Liver (tissue), 9 donors: ENCODE results near the gene GMDS. TPM values are rescaled to one million over a fixed set of nuclear protein-coding genes. Genes with fewer than 3 reads are reported as not detected.

Experiments used
- DNase-seq: peaks from one replicate; pipeline ENCODE4 v3.0.0-alpha.2; 2017; ENCODE audit warnings: low spot score
- H3K27ac ChIP-seq, 2 donors: one replicate each; pipeline ENCODE4 v1.7.0; 2013; ENCODE audit warnings: inconsistent platforms in 2 of 2, low read length in 2 of 2, control low read depth in 1 of 2, low read depth in 1 of 2, mild to moderate bottlenecking in 1 of 2
- H3K27me3 ChIP-seq, 4 donors: one replicate each; pipeline versions ENCODE4 v1.6.1 to v1.7.0; 2013; ENCODE audit warnings: low read length in 3 of 4, inconsistent platforms in 1 of 4, mild to moderate bottlenecking in 1 of 4, moderate library complexity in 1 of 4; ENCODE audit not compliant: control insufficient read depth in 4 of 4, insufficient read depth in 4 of 4
- H3K36me3 ChIP-seq, 4 donors: one replicate each; pipeline versions ENCODE4 v1.6.1 to v1.7.0; 2013; ENCODE audit warnings: low read length in 3 of 4, mild to moderate bottlenecking in 3 of 4, low read depth in 1 of 4, moderate library complexity in 1 of 4; ENCODE audit not compliant: control insufficient read depth in 4 of 4, insufficient read depth in 3 of 4
- H3K4me1 ChIP-seq, 4 donors: one replicate each; pipeline versions ENCODE4 v1.6.1 to v1.7.0; 2013; ENCODE audit warnings: low read length in 3 of 4, mild to moderate bottlenecking in 3 of 4, moderate library complexity in 1 of 4; ENCODE audit not compliant: control insufficient read depth in 4 of 4, insufficient read depth in 4 of 4
- H3K4me3 ChIP-seq, 3 donors: one replicate each; pipeline versions ENCODE4 v1.6.1 to v1.7.0; 2013; ENCODE audit warnings: low read length in 3 of 3, control low read depth in 1 of 3, low read depth in 1 of 3, mild to moderate bottlenecking in 1 of 3
- H3K9ac ChIP-seq, 2 donors: one replicate each; pipeline ENCODE4 v1.7.0; 2013; ENCODE audit warnings: low read length in 2 of 2, mild to moderate bottlenecking in 2 of 2, moderate library complexity in 2 of 2, control low read depth in 1 of 2, low read depth in 1 of 2
- H3K9me3 ChIP-seq, 4 donors: one replicate each; pipeline versions ENCODE4 v1.6.1 to v1.7.0; 2013; ENCODE audit warnings: low read length in 3 of 4; ENCODE audit not compliant: control insufficient read depth in 4 of 4
- EGR1 ChIP-seq, 2 donors: IDR thresholded peaks; 2 replicates each; pipeline ENCODE4 v1.6.1; 2016 to 2018; ENCODE audit warnings: antibody characterized with exemption in 2 of 2, low read depth in 2 of 2
- FOXA2 ChIP-seq: IDR thresholded peaks from 2 replicates; pipeline ENCODE4 v1.6.1; 2016; ENCODE audit warnings: antibody characterized with exemption
- GABPA ChIP-seq, 2 donors: IDR thresholded peaks in 1 of 2; conservative IDR thresholded peaks in 1 of 2; 2 replicates each; pipeline ENCODE4 v1.6.1; 2016; ENCODE audit warnings: antibody characterized with exemption in 2 of 2, mild to moderate bottlenecking in 1 of 2, moderate library complexity in 1 of 2
- HNF4A ChIP-seq, 2 donors: conservative IDR thresholded peaks; 2 replicates each; pipeline ENCODE4 v1.6.1; 2016; ENCODE audit warnings: antibody characterized with exemption in 2 of 2, mild to moderate bottlenecking in 2 of 2
- HNF4G ChIP-seq: IDR thresholded peaks from 2 replicates; pipeline ENCODE4 v1.6.1; 2016; ENCODE audit warnings: antibody characterized with exemption
- JUND ChIP-seq, 2 donors: IDR thresholded peaks; 2 replicates each; pipeline ENCODE4 v1.6.1; 2016; ENCODE audit warnings: antibody characterized with exemption in 2 of 2
- NR2F2 ChIP-seq: IDR thresholded peaks from 2 replicates; pipeline ENCODE4 v1.6.1; 2016; ENCODE audit warnings: antibody characterized with exemption
- TAF1 ChIP-seq: conservative IDR thresholded peaks from 2 replicates; pipeline ENCODE4 v1.6.1; 2016; ENCODE audit warnings: antibody characterized with exemption, mild to moderate bottlenecking
- YY1 ChIP-seq: IDR thresholded peaks from 2 replicates; pipeline ENCODE4 v1.6.1; 2016; ENCODE audit warnings: antibody characterized with exemption, mild to moderate bottlenecking
- WGBS: extraction: QIAGEN DNeasy Blood & Tissue Kit; methylation state at CpG from one replicate; pipeline ENCODE4 v1.1.7; 2013; 5-methylcytosine and 5-hydroxymethylcytosine counted together
- polyA plus RNA-seq, 2 donors: library from polyadenylated mRNA; stranded (reverse) in 1 of 2; unstranded in 1 of 2; fragments of 200-250 nt in 1 of 2; fragments of >200 nt in 1 of 2; fragmentation: Nextera tagmentation in 1 of 2; extraction: Ambion mirVana in 1 of 2; gene quantifications; one replicate each; pipeline versions ENCODE4 v1.2.1 to v1.2.3, GENCODE V29; 2013 to 2015
- total RNA-seq, 2 donors: library from RNA; depleted of rRNA; stranded (reverse); fragments of >200 nt; gene quantifications; one replicate each; pipeline ENCODE4 v1.2.3, GENCODE V29; 2014
- TF ChIP-seq, protein P1 (sequence below): fragments of 150-350 bp; IDR thresholded peaks from 2 replicates; pipeline ENCODE4 v1.5.1; 2017; ENCODE audit warnings: improper control_type of control experiment, low read depth, low read length; ENCODE audit not compliant: missing input control
- TF ChIP-seq, protein P2 (sequence below): IDR thresholded peaks from 2 replicates; pipeline ENCODE4 v1.6.1; 2016; ENCODE audit warnings: antibody characterized with exemption
- TF ChIP-seq, protein P3 (sequence below): IDR thresholded peaks from 2 replicates; pipeline ENCODE4 v1.6.1; 2016; ENCODE audit warnings: antibody characterized with exemption, mild to moderate bottlenecking
- TF ChIP-seq, protein P4 (sequence below): IDR thresholded peaks from 2 replicates; pipeline ENCODE4 v1.6.1; 2016; ENCODE audit warnings: antibody characterized with exemption
- donor health status: healthy.
- donor health status: healthy.
- donor health status: healthy.
- donor health status: healthy.
- donor health status: healthy.

The GMDS gene
- total and polyA plus RNA-seq, 4 donors, result 3.5 to 15.6 (median 13.0) TPM

DNA sequence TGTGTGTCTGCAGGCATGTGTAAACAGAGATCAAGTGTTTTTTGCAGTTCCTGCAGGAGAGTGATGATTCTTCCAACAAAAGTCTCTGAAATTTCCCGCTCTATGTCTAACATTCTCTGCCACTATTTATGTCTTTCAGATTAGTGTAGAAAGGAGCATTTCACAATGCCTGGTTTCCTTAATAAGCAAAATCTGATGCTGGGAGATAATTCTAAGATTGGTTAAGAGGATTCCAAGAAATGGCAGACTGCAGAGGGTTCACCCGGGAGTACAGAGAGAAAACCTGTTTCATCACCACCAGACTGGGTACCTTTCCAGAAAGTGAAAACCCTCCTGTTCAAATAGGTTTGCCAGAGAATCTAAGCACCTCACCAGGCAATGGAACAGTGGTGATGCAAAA, 573.0 kb downstream of the GMDS start:
- Histone ChIP-seq H3K9ac (no peak overlapping the region), H3K4me1 (no peaks in the 10 kb centered on the region), H3K9me3 (no peaks in the 10 kb centered on the region), H3K36me3 (no peaks in the 10 kb centered on the region), H3K4me3 (no peak overlapping the region), H3K27me3 (no peaks in the 10 kb centered on the region), H3K27ac (no peak overlapping the region)
- TF ChIP-seq, protein P1, sequence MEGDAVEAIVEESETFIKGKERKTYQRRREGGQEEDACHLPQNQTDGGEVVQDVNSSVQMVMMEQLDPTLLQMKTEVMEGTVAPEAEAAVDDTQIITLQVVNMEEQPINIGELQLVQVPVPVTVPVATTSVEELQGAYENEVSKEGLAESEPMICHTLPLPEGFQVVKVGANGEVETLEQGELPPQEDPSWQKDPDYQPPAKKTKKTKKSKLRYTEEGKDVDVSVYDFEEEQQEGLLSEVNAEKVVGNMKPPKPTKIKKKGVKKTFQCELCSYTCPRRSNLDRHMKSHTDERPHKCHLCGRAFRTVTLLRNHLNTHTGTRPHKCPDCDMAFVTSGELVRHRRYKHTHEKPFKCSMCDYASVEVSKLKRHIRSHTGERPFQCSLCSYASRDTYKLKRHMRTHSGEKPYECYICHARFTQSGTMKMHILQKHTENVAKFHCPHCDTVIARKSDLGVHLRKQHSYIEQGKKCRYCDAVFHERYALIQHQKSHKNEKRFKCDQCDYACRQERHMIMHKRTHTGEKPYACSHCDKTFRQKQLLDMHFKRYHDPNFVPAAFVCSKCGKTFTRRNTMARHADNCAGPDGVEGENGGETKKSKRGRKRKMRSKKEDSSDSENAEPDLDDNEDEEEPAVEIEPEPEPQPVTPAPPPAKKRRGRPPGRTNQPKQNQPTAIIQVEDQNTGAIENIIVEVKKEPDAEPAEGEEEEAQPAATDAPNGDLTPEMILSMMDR, result no peak
- TF ChIP-seq, protein P2, sequence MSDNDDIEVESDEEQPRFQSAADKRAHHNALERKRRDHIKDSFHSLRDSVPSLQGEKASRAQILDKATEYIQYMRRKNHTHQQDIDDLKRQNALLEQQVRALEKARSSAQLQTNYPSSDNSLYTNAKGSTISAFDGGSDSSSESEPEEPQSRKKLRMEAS, result no peak
- no peak for TF ChIP-seq YY1
- TF ChIP-seq, protein P3, sequence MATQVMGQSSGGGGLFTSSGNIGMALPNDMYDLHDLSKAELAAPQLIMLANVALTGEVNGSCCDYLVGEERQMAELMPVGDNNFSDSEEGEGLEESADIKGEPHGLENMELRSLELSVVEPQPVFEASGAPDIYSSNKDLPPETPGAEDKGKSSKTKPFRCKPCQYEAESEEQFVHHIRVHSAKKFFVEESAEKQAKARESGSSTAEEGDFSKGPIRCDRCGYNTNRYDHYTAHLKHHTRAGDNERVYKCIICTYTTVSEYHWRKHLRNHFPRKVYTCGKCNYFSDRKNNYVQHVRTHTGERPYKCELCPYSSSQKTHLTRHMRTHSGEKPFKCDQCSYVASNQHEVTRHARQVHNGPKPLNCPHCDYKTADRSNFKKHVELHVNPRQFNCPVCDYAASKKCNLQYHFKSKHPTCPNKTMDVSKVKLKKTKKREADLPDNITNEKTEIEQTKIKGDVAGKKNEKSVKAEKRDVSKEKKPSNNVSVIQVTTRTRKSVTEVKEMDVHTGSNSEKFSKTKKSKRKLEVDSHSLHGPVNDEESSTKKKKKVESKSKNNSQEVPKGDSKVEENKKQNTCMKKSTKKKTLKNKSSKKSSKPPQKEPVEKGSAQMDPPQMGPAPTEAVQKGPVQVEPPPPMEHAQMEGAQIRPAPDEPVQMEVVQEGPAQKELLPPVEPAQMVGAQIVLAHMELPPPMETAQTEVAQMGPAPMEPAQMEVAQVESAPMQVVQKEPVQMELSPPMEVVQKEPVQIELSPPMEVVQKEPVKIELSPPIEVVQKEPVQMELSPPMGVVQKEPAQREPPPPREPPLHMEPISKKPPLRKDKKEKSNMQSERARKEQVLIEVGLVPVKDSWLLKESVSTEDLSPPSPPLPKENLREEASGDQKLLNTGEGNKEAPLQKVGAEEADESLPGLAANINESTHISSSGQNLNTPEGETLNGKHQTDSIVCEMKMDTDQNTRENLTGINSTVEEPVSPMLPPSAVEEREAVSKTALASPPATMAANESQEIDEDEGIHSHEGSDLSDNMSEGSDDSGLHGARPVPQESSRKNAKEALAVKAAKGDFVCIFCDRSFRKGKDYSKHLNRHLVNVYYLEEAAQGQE, result no peak
- TF ChIP-seq, protein P4, sequence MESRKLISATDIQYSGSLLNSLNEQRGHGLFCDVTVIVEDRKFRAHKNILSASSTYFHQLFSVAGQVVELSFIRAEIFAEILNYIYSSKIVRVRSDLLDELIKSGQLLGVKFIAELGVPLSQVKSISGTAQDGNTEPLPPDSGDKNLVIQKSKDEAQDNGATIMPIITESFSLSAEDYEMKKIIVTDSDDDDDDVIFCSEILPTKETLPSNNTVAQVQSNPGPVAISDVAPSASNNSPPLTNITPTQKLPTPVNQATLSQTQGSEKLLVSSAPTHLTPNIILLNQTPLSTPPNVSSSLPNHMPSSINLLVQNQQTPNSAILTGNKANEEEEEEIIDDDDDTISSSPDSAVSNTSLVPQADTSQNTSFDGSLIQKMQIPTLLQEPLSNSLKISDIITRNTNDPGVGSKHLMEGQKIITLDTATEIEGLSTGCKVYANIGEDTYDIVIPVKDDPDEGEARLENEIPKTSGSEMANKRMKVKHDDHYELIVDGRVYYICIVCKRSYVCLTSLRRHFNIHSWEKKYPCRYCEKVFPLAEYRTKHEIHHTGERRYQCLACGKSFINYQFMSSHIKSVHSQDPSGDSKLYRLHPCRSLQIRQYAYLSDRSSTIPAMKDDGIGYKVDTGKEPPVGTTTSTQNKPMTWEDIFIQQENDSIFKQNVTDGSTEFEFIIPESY, result no peak
- TF ChIP-seq HNF4G, result no peak
- TF ChIP-seq GABPA (IDR thresholded peaks at IDR 0.05 in 1 of 2, conservative IDR thresholded peaks at IDR 0.05 in 1 of 2), result no peak
- TF ChIP-seq JUND (IDR thresholded peaks at IDR 0.05), result no peak
- no peak for TF ChIP-seq HNF4A (conservative IDR thresholded peaks at IDR 0.05)
- no peak for TF ChIP-seq TAF1
- WGBS, result 88% methylated on average over 2 of the region's 2 CpGs
- no peak for DNase-seq

DNA sequence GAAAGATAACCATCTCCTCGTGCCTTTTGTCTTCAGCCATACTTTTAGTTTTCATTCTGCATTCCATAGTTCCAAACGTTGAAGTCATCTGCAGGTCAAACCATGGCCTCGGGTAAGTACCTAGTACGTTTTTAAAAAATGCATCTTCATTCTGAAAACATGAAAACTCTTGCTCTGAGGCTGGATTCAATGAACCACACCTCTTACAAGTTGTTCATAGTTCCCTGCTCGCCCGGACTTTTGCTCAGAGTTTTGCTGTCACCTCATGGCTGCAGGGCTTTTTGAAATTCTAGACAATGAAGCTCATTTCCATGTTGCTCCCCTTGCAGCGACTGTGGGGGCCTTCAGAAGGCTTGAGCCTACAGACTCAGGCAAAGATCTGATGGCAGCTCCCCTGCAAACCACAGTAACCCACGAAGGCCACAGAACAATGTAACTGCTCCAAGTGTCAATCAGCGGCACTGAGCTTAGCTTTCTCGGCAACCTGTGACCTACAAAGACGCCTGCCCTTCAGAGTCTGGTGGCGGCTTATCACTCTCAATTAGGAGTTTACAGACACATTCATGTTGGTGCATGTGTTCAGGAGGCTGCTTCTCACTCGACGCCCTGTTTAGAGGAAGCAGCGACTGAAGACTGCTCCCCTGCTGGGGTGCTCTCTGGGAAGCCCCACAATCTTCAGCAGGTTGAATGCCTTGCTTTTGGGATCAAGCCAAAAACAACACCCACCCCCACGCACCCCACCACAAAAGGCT, 574.5 kb downstream of the GMDS start:
- Histone ChIP-seq H3K36me3 (no peaks in the 10 kb centered on the region), H3K27ac (no peak overlapping the region), H3K9ac (no peak overlapping the region), H3K4me3 (no peak overlapping the region), H3K4me1 (no peaks in the 10 kb centered on the region), H3K27me3 (no peaks in the 10 kb centered on the region), H3K9me3 (no peaks in the 10 kb centered on the region)
- TF ChIP-seq JUND (IDR thresholded peaks at IDR 0.05) (no peak), EGR1 (IDR thresholded peaks at IDR 0.05; ENCODE audit: low read depth in 2 of 2) (no peak), FOXA2 (no peak), NR2F2 (no peak), HNF4G (no peak)
- TF ChIP-seq, protein P4, result no peak
- WGBS, result 84% methylated on average over 16 of the region's 16 CpGs
- DNase-seq, result no peak
